GM21717 (cell line): ENCODE results near the gene COX8A.

Experiments used
- ATAC-seq: cut with Tn5 transposase; IDR thresholded peaks from one replicate; pipeline ENCODE4 v1.9.1; 2021; ENCODE audit warnings: mild to moderate bottlenecking, moderate library complexity; ENCODE audit not compliant: unreplicated experiment

COX8A gene

DNA sequence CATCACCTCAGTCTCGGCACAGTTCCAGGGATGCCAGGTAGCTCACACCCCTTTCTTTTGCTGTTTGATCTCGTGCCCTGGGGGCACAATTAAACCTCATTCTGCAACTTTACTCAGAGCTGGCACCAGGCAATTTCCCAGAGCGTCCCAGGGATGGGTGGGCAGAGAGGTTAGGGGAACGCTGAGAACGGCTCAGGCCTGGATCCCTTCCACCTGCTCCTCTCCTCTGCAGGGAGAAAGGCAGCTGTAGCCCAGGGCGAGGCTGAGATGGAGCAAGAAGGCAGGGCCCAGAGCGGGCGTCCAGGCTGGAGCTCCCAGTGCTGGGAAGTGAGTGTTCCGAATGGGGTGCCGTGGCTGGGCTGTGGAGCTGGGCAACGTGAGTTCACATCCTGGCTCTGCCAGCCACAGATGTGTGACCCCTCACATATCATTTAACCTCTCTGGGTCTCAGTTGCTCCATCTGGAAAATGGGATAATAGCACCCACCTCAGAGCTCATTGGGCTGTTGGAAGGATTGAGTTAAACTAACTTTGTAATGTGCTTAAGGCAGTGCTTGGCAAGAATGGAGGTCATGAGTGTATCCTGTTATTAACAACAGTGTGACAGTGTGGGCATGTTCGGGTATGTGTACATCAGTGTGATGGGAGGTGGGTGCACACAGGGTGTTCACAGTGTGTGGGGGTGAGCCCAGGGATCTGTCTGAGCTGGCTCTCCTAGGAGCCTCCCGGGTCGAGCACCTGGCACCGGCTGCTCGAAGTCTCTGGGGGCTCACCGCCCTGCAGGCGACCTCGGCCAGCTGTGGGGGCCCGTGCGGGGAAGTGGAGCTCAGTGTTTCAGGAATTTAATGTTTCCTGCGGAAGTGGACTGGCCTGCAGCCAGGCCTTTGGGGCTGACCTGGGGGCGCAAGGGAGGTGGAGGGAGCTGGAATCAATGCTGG is 27.3 kb downstream of the COX8A start:
- no peak for ATAC-seq

DNA sequence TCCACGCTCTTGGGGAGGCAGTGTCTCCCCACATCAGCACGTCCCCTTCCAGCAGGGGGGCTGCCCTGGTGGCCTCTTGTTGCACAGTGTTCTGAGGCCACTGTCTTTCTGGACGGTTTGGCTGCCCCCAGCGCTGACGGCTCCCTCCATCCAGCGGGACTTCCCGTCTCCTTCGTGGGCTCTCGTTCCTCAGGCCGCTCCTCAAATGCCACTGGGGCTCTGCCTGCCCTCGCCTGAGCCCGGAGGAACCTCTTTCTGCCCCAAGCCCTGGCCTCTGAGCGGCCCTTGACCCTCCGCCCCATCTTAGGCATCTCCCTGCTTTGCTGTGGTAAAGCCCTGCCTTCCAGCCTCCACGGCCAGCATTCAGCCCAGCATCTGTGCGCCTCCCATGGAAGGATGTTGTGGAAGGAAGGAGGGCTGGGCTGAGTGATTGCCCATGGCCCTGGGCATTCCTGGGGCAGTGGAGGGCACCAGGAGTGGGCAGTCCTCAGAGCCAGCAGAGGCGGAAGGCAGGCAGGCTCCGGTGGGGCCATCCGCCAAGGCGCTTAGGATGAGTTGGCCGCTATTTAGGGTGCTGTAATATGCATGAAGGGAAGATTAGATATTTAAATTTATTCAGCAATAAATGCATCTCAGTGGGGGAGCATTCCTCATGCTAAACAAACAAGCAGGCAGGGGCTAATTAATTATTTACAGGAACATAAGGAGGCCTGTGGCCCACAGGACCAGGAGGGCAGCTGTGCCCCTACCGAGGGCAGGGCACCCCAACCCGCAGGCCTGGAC is 29.6 kb downstream of the COX8A start:
- no peak for ATAC-seq

DNA sequence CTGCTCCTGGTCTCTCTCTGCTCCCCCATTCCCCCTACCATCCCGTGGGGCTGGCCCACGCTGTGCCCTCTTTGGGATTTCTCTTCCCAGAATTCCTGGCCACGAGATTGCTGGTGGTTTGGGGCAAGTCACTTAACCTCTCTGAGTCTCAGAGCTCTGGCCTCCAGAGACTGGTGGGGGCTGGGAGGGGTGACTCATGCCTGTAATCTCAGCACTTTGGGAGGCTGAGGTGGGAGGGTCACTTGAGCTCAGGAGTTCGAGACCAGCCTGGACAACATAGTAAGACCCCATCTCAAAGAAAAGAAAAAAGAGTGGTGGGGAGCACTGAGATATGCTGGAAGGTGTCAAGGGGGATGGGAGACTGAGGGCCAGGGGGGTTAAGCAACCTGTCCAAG is 30.2 kb downstream of the COX8A start:
- no peak for ATAC-seq

DNA sequence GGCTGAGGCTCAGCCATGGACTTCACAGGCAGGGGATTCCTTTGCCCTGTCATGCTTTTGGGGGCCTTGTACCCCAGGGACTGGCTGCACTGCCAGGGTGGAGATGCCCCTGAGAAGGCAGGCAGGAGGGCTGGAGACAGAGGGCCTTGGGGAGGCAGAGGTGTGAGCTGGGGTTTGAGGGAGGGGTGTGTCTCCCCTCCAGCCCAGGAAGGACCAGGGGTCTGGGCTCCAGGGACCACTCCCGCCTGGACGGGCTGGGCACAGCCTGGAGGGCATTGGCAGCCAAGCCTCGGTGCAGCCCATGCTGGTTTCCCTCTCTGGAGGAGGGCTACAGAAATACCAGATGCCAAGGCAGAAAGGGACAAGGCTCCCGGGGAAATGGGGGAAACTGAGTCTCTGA is 31.3 kb downstream of the COX8A start:
- ATAC-seq, result no peak

DNA sequence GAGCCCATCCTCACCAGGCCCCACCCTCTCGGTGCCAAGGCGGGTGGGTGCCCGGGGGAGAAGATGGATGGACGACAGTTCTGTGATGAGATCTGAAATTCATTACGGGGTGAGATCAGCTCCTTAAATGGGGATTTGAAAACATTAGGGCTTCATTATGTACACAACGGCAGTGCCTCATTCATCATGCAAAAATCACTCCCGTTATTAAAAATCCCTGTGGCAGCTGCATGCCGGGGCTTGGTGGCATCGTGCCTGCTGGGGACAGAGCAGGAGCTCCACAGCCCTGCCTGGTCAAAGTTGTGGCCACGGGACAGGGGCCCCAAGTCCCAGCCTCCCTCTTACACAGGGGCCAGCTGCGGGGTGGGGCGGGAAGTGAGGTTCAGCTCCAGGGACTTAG is 32.0 kb downstream of the COX8A start:
- no peak for ATAC-seq

DNA sequence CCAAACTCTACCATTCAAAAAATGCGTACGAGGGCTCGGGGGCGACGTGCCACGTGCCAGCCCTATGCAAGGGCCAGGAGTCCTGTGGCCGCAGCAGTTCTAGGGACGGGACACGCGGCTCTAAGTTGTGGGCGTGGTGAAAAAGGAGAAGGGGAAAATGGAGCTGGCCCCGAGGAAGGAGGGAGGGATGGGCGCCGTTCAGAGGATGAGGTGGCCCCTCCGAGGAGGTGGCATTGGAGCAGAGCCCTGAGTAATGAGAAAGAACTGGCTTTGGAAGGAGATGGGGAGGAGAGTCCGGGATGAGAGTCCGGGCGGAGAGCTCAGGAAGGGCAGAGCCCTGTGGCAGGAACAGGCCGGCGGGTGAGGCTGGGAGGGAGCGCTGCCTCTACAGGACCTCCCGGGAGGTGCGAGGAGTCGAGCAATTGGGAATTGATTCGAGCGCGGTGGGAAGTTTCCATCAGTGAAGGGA is 32.8 kb downstream of the COX8A start:
- no peak for ATAC-seq

DNA sequence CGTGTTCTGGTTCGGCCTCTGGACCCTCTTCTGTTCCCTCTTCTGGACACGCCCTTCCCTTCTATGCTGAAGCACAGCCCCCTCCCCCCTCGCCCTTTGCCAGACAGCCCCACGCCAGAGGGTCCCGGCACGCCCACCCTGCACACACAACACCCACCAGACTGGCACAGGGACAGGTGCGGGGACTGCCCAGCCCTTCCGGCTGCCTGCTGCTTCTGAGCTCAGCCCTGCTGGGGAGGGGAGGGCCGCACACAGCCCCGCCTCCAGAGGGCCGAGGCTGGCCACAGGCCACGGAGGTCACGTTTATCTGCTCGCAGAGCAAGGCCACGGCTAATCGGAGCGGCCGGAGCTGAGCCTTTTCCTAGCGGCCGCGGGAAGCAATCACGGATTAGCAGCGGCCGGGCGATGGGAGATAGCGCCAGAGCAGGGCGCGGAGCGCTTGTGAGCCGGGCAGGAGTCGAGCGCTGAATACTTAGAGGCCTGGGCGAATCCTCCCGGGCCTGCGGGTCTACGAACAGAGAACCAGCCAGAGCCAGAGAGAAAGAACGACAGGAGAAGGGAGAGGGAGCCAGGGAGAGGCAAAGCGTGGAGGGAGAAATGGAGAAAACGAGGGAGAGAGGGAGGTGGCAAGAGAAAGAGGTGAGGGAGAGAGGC is 33.3 kb downstream of the COX8A start:
- ATAC-seq, result no peak

DNA sequence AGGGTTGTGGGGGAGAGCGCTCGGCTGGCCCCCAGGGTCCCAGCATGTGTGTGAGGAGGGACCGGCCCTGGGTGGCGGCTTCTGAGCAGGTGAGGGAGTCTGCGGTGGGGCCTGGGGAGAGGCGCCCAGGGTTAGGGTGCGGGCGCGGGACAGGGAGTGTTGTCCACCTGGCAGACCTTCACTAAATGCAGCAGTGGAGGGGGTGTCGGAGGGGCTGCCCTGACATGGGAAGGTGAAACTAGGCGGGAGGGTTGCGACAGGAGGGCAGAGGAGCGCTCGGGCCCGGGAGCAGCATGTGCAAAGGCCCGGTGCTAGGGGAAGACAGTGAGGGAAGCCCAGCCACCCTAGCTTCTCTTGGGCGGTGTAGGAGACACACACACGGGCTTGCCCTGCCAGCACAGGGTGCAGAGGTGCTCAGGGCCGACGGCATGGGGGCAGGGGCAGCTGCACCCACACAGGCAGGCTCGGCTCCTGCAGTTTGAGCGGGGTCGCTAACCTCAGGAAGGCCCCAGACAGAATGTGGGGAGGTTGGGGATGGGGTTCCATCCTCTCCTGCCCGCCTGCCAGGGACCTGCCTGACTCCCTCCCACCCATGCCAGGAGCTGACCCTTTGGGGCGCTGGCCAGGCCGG is 34.0 kb downstream of the COX8A start:
- ATAC-seq, result no peak

DNA sequence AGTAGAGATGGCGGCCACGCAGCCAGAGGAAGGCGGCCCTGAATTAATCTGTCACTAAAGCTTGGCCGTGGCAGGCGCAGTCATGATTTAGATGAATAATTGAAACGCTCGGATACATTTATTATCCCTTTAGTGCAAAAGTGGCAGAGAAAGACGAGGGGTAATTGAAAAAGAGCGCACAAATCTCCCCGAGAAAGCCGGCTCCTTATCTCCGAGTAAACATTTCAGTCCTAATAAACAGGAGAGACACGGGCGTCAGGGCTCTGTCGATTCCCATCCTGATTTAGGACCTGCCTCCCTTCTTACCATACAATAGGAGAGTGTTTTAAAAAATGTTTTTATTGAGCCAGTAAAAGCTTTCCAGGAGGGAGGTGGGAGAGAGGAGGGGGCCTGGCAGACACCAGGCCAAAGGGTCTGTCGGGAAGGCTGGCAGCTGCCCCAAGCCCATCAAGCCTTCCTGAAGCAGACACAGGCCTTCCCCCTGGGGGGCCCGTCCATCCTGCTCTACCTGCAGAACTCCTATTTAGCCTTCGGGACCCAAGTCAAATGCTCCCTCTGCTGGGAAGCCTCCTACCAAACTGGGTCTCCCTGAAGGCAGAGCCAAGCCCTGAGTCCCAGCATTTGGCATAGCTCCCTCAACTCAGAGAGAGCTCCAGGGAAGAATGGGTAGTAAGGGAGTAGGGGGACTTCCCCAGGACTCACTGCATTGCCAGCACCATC is 34.7 kb downstream of the COX8A start:
- ATAC-seq, result no peak

DNA sequence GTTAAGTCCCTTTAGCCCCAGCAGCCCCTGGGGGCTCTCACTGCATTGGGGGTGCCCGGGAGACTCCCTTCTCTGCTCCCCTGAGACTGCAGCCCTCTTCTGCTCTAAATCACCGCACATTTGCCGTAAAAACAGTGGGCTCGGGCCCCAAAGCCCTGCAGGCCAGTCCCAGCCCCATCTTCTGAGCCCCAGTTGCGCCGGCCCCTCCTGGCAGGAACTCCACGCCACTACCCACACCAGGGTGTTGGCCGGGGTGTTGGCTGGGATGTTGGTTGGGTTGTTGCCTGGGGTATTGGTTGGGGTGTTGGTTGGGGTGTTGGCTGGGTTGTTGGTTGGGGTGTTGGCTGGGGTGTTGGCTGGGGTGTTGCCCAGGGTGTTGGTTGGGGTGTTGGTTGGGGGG is 35.3 kb downstream of the COX8A start:
- ATAC-seq, result no peak

DNA sequence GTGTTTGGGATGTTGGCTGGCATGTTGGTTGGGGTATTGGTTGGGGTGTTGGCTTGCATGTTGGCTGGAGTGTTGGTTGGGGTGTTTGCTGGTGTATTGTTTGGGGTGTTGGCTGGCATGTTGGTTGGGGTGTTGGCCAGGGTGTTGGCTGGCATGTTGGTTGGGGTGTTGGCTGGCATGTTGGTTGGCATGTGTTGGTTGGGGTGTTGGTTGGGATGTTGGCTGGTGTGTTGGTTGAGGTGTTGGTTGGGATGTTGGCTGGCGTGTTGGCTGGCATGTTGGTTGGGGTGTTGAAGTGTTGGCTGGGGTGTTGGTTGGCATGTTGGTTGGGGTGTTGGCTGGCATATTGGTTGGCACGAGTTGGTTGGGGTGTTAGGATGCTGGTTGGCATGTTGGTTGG is 36.4 kb downstream of the COX8A start:
- ATAC-seq, result no peak

DNA sequence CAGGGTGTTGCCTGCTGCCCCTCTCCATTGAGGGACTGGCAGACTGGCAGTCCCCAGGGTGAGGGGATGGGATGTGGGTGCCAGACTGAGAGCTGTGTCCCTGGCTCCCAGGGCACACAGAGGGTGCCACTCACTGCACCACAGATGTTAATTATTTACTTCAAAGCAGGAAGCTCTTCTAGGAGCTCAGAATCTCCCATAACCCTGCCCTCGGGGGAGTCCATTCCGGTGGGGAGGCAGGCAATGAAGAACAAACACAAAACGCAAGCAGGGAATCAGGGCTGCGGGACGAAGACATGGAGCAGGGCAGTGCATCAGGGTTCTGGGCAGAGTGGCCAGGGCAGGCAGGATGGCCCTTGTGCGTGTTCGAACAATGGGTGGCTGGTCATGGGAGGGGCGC is 37.0 kb downstream of the COX8A start:
- ATAC-seq, result no peak

DNA sequence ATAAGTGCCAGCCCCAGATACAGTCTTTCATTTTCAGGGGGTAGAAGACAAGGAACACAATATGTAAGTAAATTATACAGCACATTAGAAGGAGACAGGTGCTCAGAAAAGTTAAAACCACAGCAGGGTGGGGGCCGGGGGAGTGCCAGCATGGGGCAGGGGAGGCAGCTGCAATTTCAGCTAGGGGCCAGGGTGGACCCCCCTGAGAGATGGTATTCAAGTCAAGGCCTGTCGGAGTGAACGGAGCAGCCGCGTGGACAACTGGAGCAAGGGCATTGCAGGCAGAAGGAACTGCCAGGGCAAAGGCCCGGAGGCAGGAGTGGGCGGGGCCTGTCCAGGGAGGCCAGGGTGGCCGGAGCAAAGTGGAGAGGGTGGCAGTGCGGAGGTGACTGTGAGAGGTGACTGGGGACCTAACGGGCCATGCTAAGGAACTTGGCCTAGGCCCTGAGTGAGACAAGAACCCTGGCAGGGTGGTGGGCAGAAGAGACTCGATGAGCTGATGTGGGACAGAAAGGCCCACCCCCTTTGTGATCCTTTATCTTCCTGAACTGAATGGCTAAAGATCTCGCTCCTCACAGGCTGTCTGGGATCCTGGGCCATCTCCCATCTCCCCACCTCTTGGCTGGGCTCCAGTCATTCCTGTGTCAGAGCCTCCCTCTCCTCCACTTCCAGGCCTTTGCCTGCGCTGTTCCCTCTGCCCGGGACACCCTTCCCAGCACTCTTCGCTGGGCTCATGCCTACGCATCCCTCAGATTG is 38.9 kb downstream of the COX8A start:
- ATAC-seq, result no peak

DNA sequence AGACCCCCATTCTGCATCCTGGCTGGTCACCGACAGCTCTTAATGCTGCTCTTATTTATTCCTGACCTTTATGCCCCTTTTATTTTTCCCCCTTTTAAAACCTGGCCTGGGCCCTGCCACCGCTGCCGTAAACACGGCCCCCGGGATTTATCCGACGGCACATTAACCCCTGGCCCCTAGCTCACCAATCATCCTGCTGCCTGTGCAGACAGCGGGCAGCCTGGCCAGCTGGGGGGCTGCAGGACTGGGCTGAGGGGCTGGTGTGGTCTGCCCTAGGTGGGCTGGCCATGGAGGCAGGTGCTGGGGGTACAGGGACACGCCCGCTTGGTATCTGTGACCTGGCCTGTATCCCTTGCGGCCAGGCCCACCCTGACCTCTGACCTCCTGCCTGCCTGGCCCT is 39.9 kb downstream of the COX8A start:
- no peak for ATAC-seq

DNA sequence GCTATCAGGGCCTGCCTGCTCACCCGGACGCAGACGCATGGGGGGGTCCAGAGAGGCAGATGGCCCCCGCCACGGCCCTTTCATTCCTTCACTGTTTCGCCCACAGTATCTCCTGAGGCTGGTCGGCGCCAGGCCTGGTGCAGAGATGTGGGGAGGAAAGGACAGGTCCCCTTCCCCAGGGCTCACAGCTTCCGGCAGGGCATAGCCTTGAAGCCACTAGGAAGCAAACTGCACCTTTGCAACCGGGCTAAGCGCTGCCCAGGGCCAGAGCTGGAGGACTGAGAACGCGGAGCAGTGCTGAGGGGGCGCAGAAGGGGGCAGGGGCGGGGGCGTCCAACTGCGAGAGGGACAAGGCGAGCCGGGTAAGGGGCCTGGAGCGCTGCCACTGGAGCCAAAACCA is 41.1 kb downstream of the COX8A start:
- ATAC-seq, result no peak

DNA sequence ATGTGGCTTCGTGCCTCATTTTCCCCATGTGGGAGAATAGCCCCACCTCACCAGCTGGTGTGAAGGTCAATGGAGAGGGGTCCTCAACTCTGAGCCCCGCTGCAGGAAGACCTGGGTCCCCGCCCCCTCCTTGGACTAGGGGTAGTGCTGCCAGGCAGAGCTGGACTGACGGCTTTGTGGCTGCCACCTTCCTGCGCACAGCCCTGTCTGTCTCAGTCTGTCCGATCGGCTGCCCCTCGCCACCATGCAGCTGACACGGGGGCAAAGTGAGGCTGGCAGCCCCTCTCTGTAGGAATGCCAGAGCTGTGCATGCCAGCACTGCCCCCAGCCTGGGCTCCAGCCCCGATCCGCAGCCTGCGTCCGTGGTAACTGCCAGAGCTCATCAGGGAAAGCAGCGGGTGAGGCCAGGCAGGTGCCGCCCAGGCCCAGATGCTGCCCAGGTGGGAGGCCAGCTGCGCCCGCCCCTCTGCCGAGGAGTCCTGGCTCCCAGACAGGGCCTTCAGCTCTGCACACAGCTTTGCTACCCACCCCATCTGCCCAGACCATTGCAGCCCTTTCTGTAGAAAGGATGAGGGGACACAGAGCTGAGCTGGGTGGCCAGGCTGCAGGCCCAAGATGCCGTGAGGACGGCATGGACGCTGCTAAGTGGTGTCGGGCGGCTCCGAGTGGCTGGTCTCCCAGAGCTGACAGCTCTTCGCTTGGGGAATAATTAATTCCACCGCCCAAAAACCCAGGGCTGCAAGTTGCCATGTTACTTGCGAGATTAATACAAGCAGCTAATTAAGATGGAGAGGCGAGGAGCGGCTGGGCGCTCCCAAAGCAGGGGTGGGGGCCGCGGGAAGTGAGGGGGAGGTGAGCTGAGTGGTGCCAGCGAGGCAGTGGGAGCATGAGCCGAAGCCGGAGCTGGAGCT is 41.8 kb downstream of the COX8A start:
- no peak for ATAC-seq

DNA sequence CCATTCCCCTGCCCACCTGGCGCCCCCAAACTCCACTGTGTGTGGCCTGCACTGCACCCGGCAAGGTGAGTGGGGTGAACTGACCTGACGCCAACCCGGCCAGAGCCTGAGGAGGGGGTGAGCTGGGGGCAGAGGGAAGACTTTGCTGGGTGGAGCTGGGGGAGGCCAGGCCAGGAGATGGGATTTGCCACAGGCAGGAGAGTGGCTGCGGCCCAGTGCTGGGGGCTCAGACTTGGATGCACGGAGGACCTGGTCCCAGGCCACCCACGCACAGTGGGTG is 43.5 kb downstream of the COX8A start:
- no peak for ATAC-seq

DNA sequence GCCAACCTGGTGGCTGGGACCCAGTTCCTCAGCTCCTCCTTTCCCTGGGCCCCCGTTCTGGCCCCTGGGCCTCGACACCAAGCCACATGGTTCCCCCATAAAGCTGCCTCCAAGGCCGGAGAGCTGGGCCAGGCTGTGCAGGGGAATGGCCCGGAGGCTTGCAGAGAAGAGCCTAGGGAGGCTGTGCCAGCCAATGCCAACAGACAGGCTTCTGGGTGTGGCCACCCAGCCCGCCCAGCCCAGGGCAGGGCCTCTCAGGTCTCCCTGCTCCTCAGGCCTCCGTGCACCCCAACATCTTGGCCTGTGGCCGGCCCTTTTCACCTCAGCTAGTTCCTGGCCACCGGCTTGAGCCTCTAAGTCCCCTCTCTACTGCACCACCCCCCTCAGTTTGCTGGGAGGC is 43.9 kb downstream of the COX8A start:
- no peak for ATAC-seq
